Measurements from ENCODE around the gene FYCO1.

GRCh38 chr3:45890405-45890804 is 105.2 kb downstream of the FYCO1 start:
- TF ChIP-seq CTCF (IDR thresholded peaks at IDR 0.05) (no peak), POLR2A (IDR thresholded peaks at IDR 0.05) (no peak)

Measured in thyroid gland (tissue), 4 donors.